IPS-20b (cell line): ENCODE data around the gene TIA1.
A peak's percentile ranks its signal among the peaks of the same experiment; 100 is the strongest.
"Not testable (repeated sequence)": the region's sequence is repeated elsewhere in the genome, so short reads cannot be mapped to it uniquely, and the experiment has no call there.

ENCODE experiments used
- H3K27ac ChIP-seq: one replicate; pipeline ENCODE4 v1.5.1; 2013; ENCODE audit warnings: low read length
- H3K27me3 ChIP-seq: 2 replicates; pipeline ENCODE4 v1.6.1; 2013; ENCODE audit warnings: mild to moderate bottlenecking, low read length, inconsistent platforms; ENCODE audit not compliant: insufficient read depth
- H3K36me3 ChIP-seq: 2 replicates; pipeline ENCODE4 v1.6.1; 2013; ENCODE audit warnings: low read depth, mild to moderate bottlenecking, inconsistent platforms, low read length, moderate library complexity; ENCODE audit not compliant: insufficient read depth
- H3K4me1 ChIP-seq: 2 replicates; pipeline ENCODE4 v1.6.1; 2013; ENCODE audit warnings: mild to moderate bottlenecking, control low read depth, inconsistent platforms, low read length, moderate library complexity; ENCODE audit not compliant: insufficient read depth
- H3K4me3 ChIP-seq: 2 replicates; pipeline ENCODE4 v1.5.1; 2013; ENCODE audit warnings: mild to moderate bottlenecking, low read length, inconsistent platforms
- H3K9ac ChIP-seq: 2 replicates; pipeline ENCODE4 v1.6.1; 2013; ENCODE audit warnings: low read depth, mild to moderate bottlenecking, inconsistent platforms, low read length, moderate library complexity
- H3K9me3 ChIP-seq: 2 replicates; pipeline ENCODE4 v1.6.1; 2013; ENCODE audit warnings: mild to moderate bottlenecking, low read depth, low read length, inconsistent platforms; ENCODE audit not compliant: insufficient read depth

Gene TIA1

DNA sequence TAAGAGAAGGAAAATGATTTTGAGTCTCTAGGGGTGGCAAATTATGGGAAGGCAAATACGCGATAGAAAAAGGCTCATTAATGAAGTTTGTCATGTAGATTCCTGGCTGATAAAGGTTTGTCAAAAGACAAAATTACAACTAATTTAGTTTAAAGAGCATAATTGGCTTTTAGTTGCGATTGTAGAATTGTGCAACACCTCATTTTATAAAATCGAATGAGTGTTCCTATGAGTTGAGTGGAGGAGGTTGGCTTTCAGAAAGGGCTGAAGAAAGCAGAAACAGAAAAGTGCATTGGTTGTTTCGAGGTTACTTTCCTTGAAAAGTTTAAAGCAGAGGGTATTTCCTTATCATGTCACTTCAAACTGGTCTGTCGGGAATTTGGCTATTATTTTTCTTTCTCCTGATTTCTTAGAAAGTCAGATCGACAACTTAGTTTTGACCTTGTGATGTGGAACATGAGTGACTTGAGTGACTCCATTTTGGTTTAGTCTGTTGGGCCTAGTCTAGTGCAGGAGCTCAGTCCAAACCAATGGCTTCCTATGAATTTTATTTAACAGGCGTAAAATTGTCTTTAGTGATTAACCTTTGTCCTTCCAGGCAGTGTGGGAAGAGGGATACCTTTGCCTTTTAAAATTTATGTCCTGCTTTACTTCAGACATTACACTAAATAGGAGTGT is 7.3 kb upstream of the TIA1 start:
- peaks cover 5% of the 10 kb centered on the region; the same call in 1 of the 2 replicates for H3K27me3 ChIP-seq
- no peak overlapping the region for H3K9ac ChIP-seq
- H3K9me3 ChIP-seq, result no peaks in the 10 kb centered on the region
- H3K4me1 ChIP-seq, result peaks cover 5% of the 10 kb centered on the region; the same call in 1 of the 2 replicates
- no peak overlapping the region for H3K4me3 ChIP-seq
- no peak overlapping the region for H3K27ac ChIP-seq
- peaks cover 7% of the 10 kb centered on the region; the same call in 1 of the 2 replicates for H3K36me3 ChIP-seq

DNA sequence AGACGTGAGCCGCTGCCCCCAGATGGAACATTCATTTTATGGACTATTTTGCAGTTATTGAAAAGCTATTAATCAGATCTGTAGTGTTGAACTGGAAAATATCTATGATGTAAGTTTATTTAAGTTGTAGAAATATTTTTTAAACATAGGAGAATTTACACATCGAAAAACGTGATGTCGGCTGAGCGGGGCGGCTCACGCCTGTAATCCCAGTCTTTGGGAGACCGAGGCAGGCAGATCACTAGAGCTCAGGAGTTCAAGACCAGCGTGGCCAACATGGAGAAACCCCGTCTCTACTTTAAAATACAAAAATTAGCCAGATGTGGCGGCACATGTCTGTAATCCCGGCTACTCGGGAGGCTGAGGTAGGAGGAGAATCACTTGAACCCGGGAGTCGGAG is 2.0 kb upstream of the TIA1 start:
- Histone ChIP-seq H3K27me3 (no peaks in the 10 kb centered on the region), H3K9me3 (no peaks in the 10 kb centered on the region), H3K27ac (no peak overlapping the region), H3K9ac (no peak overlapping the region), H3K4me1 (peaks cover 5% of the 10 kb centered on the region; the same call in 1 of the 2 replicates), H3K4me3 (no peak overlapping the region), H3K36me3 (peaks cover 4% of the 10 kb centered on the region; the same call in 1 of the 2 replicates)

DNA sequence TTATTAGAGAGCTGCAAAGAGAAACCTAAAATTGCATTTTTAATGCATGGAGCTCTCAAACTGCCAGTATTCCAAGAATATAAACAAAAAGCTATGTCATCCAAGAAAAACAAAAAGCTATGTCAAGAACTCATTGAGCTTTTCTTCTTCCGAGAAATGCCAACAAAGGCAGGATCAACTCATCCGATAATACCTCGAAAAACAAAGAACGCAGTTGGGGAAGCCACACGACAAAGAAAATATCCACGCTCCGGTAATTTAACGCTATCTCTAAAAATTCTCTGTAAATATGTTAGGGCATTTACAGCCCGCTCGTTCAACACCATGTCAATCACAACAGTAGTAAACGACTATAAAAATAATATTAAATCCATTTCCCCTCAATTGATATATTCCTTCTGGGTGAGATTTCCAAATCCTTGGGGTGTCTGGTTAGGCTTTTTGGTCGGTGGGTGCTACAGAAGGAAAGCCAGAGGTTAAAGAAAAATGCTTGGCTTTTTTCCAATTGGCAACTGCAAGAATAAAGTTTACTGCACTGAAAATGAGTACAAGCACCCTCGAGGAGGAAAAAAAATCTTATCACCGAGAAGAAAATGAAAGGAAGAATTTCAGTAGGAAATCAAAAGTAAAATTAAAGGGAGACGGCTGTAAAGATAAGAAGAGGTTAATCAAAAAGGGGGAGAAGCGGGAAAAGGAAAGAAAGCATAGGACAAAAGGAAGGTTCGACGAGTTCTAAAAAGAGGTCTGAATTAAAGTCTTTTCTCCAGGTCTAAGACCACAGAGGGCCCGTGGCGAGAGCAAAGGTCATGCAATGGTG is 856 bp downstream of the TIA1 start:
- peak overlapping the region; percentile 99 for H3K27ac ChIP-seq
- H3K4me3 ChIP-seq, result peak overlapping the region; percentile 89
- H3K9ac ChIP-seq, result peak overlapping the region; percentile 99
- H3K9me3 ChIP-seq, result no peaks in the 10 kb centered on the region
- peaks cover 10% of the 10 kb centered on the region; the same call in 1 of the 2 replicates for H3K4me1 ChIP-seq
- H3K27me3 ChIP-seq, result no peaks in the 10 kb centered on the region
- peaks cover 6% of the 10 kb centered on the region for H3K36me3 ChIP-seq

DNA sequence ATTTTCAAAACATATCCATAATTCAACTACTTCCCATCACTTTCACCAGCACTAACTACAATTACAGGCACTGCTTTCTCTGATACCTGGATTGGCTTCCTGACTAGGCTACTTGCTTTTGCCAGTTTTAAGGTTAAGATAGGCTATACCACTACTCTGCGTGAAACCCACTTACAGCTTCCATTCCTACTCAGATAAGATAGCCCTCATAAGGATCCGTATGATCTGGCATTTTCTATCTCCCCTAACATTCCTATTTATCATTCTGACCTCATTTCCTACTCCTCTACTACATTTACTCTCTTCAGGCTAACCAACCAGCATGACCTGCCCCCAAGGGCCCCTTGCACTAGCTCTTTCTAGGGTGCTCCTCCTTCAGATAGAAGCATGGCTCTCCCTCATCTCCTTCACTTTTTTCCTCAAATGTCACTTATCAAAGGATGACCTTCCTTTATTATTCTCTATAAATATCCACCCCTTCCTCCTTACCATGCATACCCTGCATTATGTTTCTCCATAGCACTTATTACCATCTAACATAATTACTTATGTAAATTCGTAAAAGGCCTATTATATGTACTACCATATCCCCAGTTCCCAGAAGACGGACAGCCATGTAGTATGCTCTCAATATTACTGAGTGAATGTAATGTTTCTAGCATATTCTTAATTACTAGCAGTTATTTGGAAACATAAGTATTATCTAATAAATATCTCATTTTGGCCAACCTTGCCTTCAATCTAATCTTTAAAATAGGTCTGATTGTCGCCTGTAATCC is 4.4 kb downstream of the TIA1 start:
- Histone ChIP-seq H3K36me3 (peaks cover 29% of the 10 kb centered on the region), H3K9me3 (no peaks in the 10 kb centered on the region), H3K27me3 (no peaks in the 10 kb centered on the region), H3K27ac (no peak overlapping the region), H3K4me3 (peak overlapping the region; percentile 25; the same call in 1 of the 2 replicates), H3K4me1 (peaks cover 11% of the 10 kb centered on the region; the same call in 1 of the 2 replicates), H3K9ac (peak overlapping the region; percentile 5; the same call in 1 of the 2 replicates)

DNA sequence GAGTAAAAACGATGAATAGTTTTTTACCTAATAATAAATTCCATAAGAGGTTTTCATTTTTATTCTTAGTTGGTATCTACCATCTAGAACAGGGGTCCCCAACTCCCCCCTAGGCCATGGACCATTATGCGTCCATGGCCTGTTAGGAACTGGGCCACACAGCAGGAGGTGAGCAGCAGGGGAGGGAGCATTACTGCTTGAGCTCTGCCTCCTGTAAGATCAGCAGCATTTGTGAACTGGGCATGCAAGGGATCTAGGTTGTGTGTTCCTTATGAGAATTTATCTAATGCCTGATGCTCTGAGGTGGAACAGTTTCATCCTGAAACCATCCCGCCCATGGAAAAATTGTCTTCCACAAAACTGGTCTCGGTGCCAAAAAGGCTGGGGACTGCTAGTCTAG is 5.9 kb downstream of the TIA1 start:
- Histone ChIP-seq H3K27ac (no peak overlapping the region), H3K9me3 (no peaks in the 10 kb centered on the region), H3K36me3 (peaks cover 34% of the 10 kb centered on the region), H3K27me3 (no peaks in the 10 kb centered on the region), H3K9ac (no peak overlapping the region), H3K4me3 (peak overlapping the region; percentile 42; the same call in 1 of the 2 replicates), H3K4me1 (peaks cover 11% of the 10 kb centered on the region; the same call in 1 of the 2 replicates)

DNA sequence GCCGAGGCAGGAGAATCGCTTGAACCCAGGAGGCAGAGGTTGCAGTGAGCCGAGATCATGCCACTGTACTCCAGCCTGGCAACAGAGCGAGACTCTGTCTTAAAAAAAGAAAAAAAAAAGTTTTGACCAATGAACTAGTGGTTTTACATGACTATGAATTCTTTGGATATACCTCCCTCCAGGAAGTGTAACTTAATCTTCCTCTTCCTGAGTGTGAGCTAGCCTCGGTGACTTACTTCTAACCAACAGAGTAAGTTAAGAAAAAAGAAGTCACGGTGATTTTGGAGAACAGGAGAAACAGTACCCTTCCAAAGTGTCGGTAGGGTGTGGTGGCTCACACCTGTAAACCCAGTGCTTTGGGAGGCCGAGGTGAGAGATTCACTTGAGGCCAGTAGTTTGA is 7.1 kb downstream of the TIA1 start:
- H3K27ac ChIP-seq, result no peak overlapping the region
- no peak overlapping the region for H3K9ac ChIP-seq
- H3K9me3 ChIP-seq, result no peaks in the 10 kb centered on the region
- H3K4me3 ChIP-seq, result no peak overlapping the region
- H3K4me1 ChIP-seq, result peaks cover 11% of the 10 kb centered on the region; the same call in 1 of the 2 replicates
- peaks cover 45% of the 10 kb centered on the region for H3K36me3 ChIP-seq
- H3K27me3 ChIP-seq, result no peaks in the 10 kb centered on the region

DNA sequence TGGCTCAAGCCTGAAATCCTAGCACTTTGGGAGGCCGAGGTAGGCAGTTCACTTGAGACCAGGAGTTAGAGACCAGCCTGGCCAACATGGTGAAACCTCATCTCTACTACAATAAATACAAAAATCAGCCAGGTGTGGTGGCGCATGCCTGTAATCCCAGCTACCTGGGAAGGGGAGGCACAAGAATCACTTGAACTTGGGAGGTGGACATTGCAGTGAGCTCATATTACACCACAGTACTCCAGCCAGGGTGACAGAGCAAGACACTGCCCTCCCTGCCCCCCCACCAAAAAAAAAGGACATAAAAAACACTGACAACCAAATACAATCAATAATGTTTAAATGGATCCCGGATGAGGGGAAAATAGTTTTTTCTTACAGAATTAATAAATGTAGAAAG is 7.8 kb downstream of the TIA1 start:
- Histone ChIP-seq H3K4me3 (no peak overlapping the region), H3K9ac (no peak overlapping the region), H3K4me1 (peaks cover 7% of the 10 kb centered on the region; the same call in 1 of the 2 replicates), H3K27ac (no peak overlapping the region), H3K9me3 (no peaks in the 10 kb centered on the region), H3K36me3 (peaks cover 50% of the 10 kb centered on the region), H3K27me3 (no peaks in the 10 kb centered on the region)

DNA sequence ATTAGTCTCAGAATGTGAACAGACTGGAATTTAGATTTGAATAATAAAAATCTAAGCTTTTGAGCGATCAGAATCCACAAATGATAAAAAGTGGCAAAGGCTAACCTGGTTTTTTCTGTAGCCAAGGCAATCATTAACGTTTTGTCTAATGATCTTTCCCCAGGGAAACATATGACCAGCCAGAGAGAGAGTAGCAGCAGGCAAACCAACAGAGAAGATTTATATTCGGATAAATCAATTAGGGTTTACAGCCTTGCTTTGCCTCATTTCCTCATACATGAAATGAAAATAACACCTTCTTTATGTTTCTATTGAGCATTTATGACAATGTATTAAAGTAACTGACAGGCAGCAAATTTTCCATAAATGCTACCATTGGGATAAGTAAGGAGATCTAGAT is 14.5 kb downstream of the TIA1 start:
- Histone ChIP-seq H3K9ac (no peak overlapping the region), H3K36me3 (peaks cover 84% of the 10 kb centered on the region), H3K27me3 (no peaks in the 10 kb centered on the region), H3K27ac (no peak overlapping the region), H3K4me1 (no peaks in the 10 kb centered on the region), H3K4me3 (no peak overlapping the region), H3K9me3 (no peaks in the 10 kb centered on the region)

DNA sequence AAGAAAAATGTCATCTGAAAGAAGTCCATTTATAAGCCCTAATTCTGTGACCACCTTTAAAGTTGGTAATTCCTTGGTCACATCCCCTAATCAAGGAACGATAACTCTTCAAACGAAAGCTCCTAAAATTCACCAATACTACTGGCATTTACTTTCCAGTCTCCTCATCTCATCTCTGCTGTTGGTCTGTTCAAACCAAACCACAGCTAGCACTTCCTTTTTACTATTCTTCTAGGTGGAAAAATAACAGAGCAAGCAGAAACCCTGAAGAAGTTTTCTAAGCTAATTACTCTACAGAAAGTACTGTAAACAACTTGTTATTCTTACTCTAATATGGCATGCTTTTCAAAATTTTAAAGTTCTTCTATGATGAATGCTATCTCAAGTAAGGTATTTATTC is 21.6 kb downstream of the TIA1 start:
- Histone ChIP-seq H3K27me3 (no peaks in the 10 kb centered on the region), H3K36me3 (peaks cover 100% of the 10 kb centered on the region), H3K4me1 (no peaks in the 10 kb centered on the region), H3K27ac (no peak overlapping the region), H3K4me3 (no peak overlapping the region), H3K9me3 (no peaks in the 10 kb centered on the region), H3K9ac (no peak overlapping the region)

DNA sequence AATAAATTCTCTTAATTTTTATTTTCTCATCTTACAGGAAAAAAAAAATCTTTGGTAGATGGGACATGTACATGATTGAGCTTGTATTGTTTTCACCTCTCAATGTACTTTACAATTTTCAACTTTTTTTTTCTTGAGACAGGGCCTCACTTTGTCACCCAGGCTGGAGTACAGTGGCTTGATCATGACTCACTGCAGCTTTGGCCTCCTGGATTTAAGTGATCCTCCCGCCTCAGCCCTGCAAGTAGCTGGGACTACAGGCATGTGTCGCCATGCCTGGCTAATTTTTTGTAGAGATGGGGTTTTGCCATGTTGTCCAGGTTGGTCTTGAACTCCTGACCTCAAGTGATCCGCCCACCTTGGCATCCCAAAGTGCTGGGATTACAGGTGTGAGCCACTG is 25.1 kb downstream of the TIA1 start:
- peaks cover 99% of the 10 kb centered on the region for H3K36me3 ChIP-seq
- H3K9me3 ChIP-seq, H3K27ac ChIP-seq, H3K27me3 ChIP-seq, H3K4me1 ChIP-seq, H3K4me3 ChIP-seq, H3K9ac ChIP-seq: not testable (repeated sequence)

DNA sequence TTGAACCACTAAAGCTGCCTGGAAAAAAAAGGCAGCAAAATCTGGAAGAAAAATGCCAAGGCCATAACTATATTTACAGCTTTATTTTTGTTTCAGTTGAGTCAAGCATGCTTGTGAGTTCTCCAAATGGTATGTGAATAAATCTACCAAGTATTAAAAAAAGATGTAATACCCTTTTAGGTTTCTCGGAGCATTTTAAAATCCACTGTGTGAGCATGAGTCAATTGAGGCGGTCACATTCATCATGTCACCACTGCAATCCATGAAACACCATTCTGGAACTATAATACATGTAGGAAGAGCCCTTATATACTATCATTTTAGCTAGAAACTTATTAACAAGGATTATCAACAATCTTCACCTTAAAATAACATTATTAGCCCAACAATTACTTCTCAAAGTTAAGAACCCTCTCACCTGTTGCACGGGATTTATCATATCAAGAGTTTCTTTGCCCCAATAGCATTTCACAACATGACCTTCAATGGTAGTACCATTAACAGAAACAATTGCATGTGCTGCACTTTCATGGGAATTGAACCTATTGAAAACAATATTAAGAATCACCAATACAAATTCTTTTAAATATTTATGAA is 33.4 kb downstream of the TIA1 start:
- no peaks in the 10 kb centered on the region for H3K27me3 ChIP-seq
- H3K4me1 ChIP-seq, result no peaks in the 10 kb centered on the region
- no peak overlapping the region for H3K4me3 ChIP-seq
- H3K9ac ChIP-seq, result no peak overlapping the region
- H3K9me3 ChIP-seq, result no peaks in the 10 kb centered on the region
- peaks cover 96% of the 10 kb centered on the region for H3K36me3 ChIP-seq
- no peak overlapping the region for H3K27ac ChIP-seq
